Astrocyte (in vitro differentiated cells and primary cell): ENCODE measurements around the gene TTYH2. TPM values are rescaled to one million over a fixed set of nuclear protein-coding genes. Genes with fewer than 3 reads are reported as not detected.

ENCODE experiments used
- DNase-seq: peaks from one replicate; pipeline ENCODE4 v3.0.0-alpha.2; 2010; ENCODE audit warnings: low read depth
- FAIRE-seq: peaks from 2 replicates; lab custom pipeline; 2011; peaks lifted over from hg19 to GRCh38; lab: Jason Lieb, UNC
- H2AFZ ChIP-seq: 2 replicates; pipeline ENCODE4 v1.6.0; 2012; ENCODE audit warnings: low read depth, low read length, inconsistent platforms
- H3K27ac ChIP-seq: 2 replicates; pipeline ENCODE4 v1.5.1; 2011; ENCODE audit warnings: low read depth, low read length, inconsistent platforms
- H3K27me3 ChIP-seq: 2 replicates; pipeline ENCODE4 v1.6.0; 2011; ENCODE audit warnings: low read length, inconsistent platforms; ENCODE audit not compliant: insufficient read depth
- H3K36me3 ChIP-seq: 2 replicates; pipeline ENCODE4 v1.5.1; 2011; ENCODE audit warnings: low read length, inconsistent platforms; ENCODE audit not compliant: insufficient read depth
- H3K4me1 ChIP-seq: 2 replicates; pipeline ENCODE4 v1.5.1; 2011; ENCODE audit warnings: low read length, inconsistent platforms; ENCODE audit not compliant: insufficient read depth
- H3K4me2 ChIP-seq: 2 replicates; pipeline ENCODE4 v1.6.0; 2012; ENCODE audit warnings: low read length, inconsistent platforms
- H3K4me3 ChIP-seq: 2 replicates; pipeline ENCODE4 v1.5.1; 2011; ENCODE audit warnings: low read depth, mild to moderate bottlenecking, low read length, inconsistent platforms; ENCODE audit not compliant: insufficient read depth
- H3K79me2 ChIP-seq: 2 replicates; pipeline ENCODE4 v1.6.0; 2012; ENCODE audit warnings: mild to moderate bottlenecking, low read length, inconsistent platforms; ENCODE audit not compliant: insufficient read depth
- H3K9ac ChIP-seq: 2 replicates; pipeline ENCODE4 v1.6.0; 2012; ENCODE audit warnings: mild to moderate bottlenecking, low read length, inconsistent platforms
- H3K9me3 ChIP-seq: 2 replicates; pipeline ENCODE4 v1.5.1; 2012; ENCODE audit warnings: low read depth, mild to moderate bottlenecking, low read length, inconsistent platforms; ENCODE audit not compliant: insufficient read depth
- H4K20me1 ChIP-seq: 2 replicates; pipeline ENCODE4 v1.6.0; 2012; ENCODE audit warnings: low read length, inconsistent platforms; ENCODE audit not compliant: insufficient read depth
- H3K27ac Mint-ChIP-seq: one replicate; pipeline ENCODE4 v1.8.0; 2021; ENCODE audit warnings: mild to moderate bottlenecking, mixed read lengths; ENCODE audit not compliant: unreplicated experiment
- H3K27me3 Mint-ChIP-seq: one replicate; pipeline ENCODE4 v1.8.0; 2021; ENCODE audit warnings: low read depth, mixed read lengths; ENCODE audit not compliant: unreplicated experiment
- H3K36me3 Mint-ChIP-seq: one replicate; pipeline ENCODE4 v1.8.0; 2021; ENCODE audit warnings: low read depth, mixed read lengths; ENCODE audit not compliant: unreplicated experiment
- H3K4me1 Mint-ChIP-seq: one replicate; pipeline ENCODE4 v1.8.0; 2021; ENCODE audit warnings: low read depth, mixed read lengths; ENCODE audit not compliant: unreplicated experiment
- H3K4me3 Mint-ChIP-seq: one replicate; pipeline ENCODE4 v1.8.0; 2021; ENCODE audit warnings: mild to moderate bottlenecking, moderate library complexity, mixed read lengths; ENCODE audit not compliant: unreplicated experiment
- H3K9me3 Mint-ChIP-seq: one replicate; pipeline ENCODE4 v1.8.0; 2021; ENCODE audit warnings: mild to moderate bottlenecking, mixed read lengths; ENCODE audit not compliant: unreplicated experiment
- CTCF ChIP-seq: IDR thresholded peaks from 2 replicates; pipeline ENCODE4 v1.5.1; 2011; ENCODE audit warnings: low read depth, mild to moderate bottlenecking, inconsistent platforms, low read length, moderate library complexity; ENCODE audit not compliant: insufficient read depth
- EZH2 ChIP-seq: IDR thresholded peaks from 2 replicates; pipeline ENCODE4 v1.6.1; 2012; ENCODE audit warnings: mild to moderate bottlenecking, low read length, inconsistent platforms; ENCODE audit not compliant: insufficient read depth
- total RNA-seq: library from RNA; stranded (reverse); gene quantifications from 2 replicates; pipeline ENCODE4 v1.2.1, GENCODE V29; 2021

TTYH2 gene
- total RNA-seq, 1 donor from 2014 or later, result 8.0 TPM

DNA sequence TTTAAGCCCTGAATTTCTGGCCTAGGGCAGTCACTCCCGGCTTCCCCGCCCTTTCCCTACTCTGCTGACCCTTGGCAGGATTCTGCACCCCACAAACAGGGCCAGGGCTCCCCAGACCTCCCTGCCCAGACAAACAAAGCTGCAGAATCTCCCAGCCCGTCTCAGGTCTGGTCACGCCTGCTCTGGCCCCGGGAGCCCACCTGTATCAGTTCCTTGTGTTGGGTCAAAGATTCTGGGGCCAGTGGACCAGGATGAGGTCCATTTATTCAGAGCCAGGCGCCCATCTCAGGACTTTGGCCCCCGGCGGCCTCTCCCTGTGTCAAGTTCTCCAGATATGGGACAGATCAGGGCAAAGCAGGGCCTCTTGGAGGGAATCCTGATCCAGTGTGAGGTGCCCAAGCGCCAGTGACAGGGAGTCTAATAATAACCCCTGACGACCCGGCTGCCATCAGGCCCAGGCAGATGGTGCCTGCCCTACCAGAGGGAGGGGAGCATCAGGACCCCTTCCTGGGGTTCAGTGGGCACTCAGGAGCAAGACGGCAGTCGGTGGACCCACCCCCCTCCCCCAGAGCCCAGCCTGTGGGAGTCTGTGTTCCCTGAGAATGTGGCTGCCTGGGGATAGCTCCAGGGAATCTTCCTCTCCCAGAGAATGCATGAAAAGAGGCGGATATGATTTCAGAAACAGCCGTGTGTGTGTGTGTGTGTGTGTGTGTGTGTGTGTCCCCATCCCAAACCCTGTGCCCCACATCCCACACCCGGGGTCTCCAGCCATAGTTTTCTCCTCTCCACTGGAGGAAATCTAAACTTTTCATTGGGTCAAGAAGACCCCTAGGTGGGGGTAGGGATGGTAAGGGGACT lies 1.3 kb downstream of the TTYH2 start:
- Histone ChIP-seq H3K27ac (no peak overlapping the region), H3K27me3 (no peaks in the 10 kb centered on the region), H2AFZ (no peak overlapping the region), H3K9ac (peak overlapping the region; percentile 43), H3K79me2 (peaks cover under 1% of the 10 kb centered on the region), H3K4me2 (peak overlapping the region; percentile 97), H3K36me3 (peaks cover 9% of the 10 kb centered on the region), H3K9me3 (no peaks in the 10 kb centered on the region), H4K20me1 (peaks cover 42% of the 10 kb centered on the region), H3K4me1 (peaks cover 38% of the 10 kb centered on the region), H3K4me3 (no peak overlapping the region)
- peaks cover 21% of the 10 kb centered on the region for H3K4me1 Mint-ChIP-seq
- DNase-seq (no peak), FAIRE-seq (no peak)
- no peaks in the 10 kb centered on the region for H3K9me3 Mint-ChIP-seq
- TF ChIP-seq CTCF, result no peak
- no peak for TF ChIP-seq EZH2
- H3K27me3 Mint-ChIP-seq, result peaks cover 24% of the 10 kb centered on the region
- H3K4me3 Mint-ChIP-seq, result peak overlapping the region; percentile 77
- H3K36me3 Mint-ChIP-seq, result peaks cover 4% of the 10 kb centered on the region
- no peak overlapping the region for H3K27ac Mint-ChIP-seq

GRCh38 chr17:74215342-74215727 lies 2.0 kb downstream of the TTYH2 start:
- Mint-ChIP-seq H3K36me3 (peaks cover 4% of the 10 kb centered on the region), H3K4me3 (no peak overlapping the region), H3K9me3 (no peaks in the 10 kb centered on the region), H3K4me1 (peaks cover 18% of the 10 kb centered on the region), H3K27ac (no peak overlapping the region), H3K27me3 (peaks cover 25% of the 10 kb centered on the region)
- DNase-seq (no peak), FAIRE-seq (no peak)
- Histone ChIP-seq H3K27me3 (no peaks in the 10 kb centered on the region), H3K4me2 (no peak overlapping the region), H3K4me3 (no peak overlapping the region), H3K36me3 (peaks cover 3% of the 10 kb centered on the region), H3K9ac (no peak overlapping the region), H3K79me2 (no peaks in the 10 kb centered on the region), H3K27ac (no peak overlapping the region), H3K4me1 (peaks cover 32% of the 10 kb centered on the region), H3K9me3 (no peaks in the 10 kb centered on the region), H2AFZ (no peak overlapping the region), H4K20me1 (peaks cover 35% of the 10 kb centered on the region)
- TF ChIP-seq EZH2, result no peak
- no peak for TF ChIP-seq CTCF

- H3K36me3 Mint-ChIP-seq, result peaks cover 4% of the 10 kb centered on the region
- Histone ChIP-seq H3K4me3 (no peak overlapping the region), H3K36me3 (no peaks in the 10 kb centered on the region), H3K9ac (no peak overlapping the region), H3K79me2 (no peaks in the 10 kb centered on the region), H3K4me2 (no peak overlapping the region), H3K27me3 (no peaks in the 10 kb centered on the region), H3K9me3 (no peaks in the 10 kb centered on the region), H3K4me1 (peaks cover 20% of the 10 kb centered on the region), H2AFZ (no peak overlapping the region), H4K20me1 (peaks cover 24% of the 10 kb centered on the region), H3K27ac (no peak overlapping the region)
- DNase-seq (no peak), FAIRE-seq (no peak)
- H3K4me3 Mint-ChIP-seq, result no peak overlapping the region
- no peak for TF ChIP-seq CTCF
- no peak for TF ChIP-seq EZH2
- peaks cover 27% of the 10 kb centered on the region for H3K27me3 Mint-ChIP-seq
- H3K27ac Mint-ChIP-seq, result no peak overlapping the region
- H3K9me3 Mint-ChIP-seq, result no peaks in the 10 kb centered on the region
- H3K4me1 Mint-ChIP-seq, result peaks cover 7% of the 10 kb centered on the region
Measured at GRCh38 chr17:74216505-74216904, 3.1 kb downstream of the TTYH2 start.
